Urinary bladder (tissue), 4 donors: ENCODE data around the gene ATP5F1D. TPM values are rescaled to one million over a fixed set of nuclear protein-coding genes. Genes with fewer than 3 reads are reported as not detected.

Experiments used
- DNase-seq: peaks from one replicate; pipeline ENCODE4 v3.0.0-alpha.2; 2015; ENCODE audit errors: extremely low spot score
- H3K27ac ChIP-seq: one replicate; pipeline ENCODE4 v1.5.1; 2013; ENCODE audit warnings: low read depth, mild to moderate bottlenecking, moderate library complexity
- H3K36me3 ChIP-seq: one replicate; pipeline ENCODE4 v1.6.1; 2013; ENCODE audit warnings: mild to moderate bottlenecking, moderate library complexity; ENCODE audit not compliant: insufficient read depth
- H3K4me1 ChIP-seq: one replicate; pipeline ENCODE4 v1.6.1; 2013; ENCODE audit warnings: mild to moderate bottlenecking, moderate library complexity; ENCODE audit not compliant: insufficient read depth
- H3K4me3 ChIP-seq: one replicate; pipeline ENCODE4 v1.5.1; 2013; ENCODE audit warnings: low read depth, low read length
- WGBS: extraction: QIAGEN DNeasy Blood & Tissue Kit; methylation state at CpG from one replicate; pipeline ENCODE4 v1.1.7; 2013; 5-methylcytosine and 5-hydroxymethylcytosine counted together
- polyA plus RNA-seq: library from polyadenylated mRNA; stranded (reverse); fragments of 200-250 nt; gene quantifications from one replicate; pipeline ENCODE4 v1.2.3, GENCODE V29; 2013
- total RNA-seq: library from RNA; depleted of rRNA; stranded (reverse); fragments of >200 nt; gene quantifications from one replicate; pipeline ENCODE4 v1.2.3, GENCODE V29; 2014
- donor health status: healthy with polysubstance abuse.
- donor health status: healthy.

ATP5F1D gene
- total and polyA plus RNA-seq, 2 donors = 9.5 to 236 TPM

- 7% methylated on average over 41 of the region's 41 CpGs for WGBS
- peaks cover 8% of the 10 kb centered on the region for H3K36me3 ChIP-seq
- H3K27ac ChIP-seq = peak overlapping the region; percentile 98
- no peak for DNase-seq
- H3K4me1 ChIP-seq = peaks cover 1% of the 10 kb centered on the region
- H3K4me3 ChIP-seq = peak overlapping the region; percentile 98
Measured at GRCh38 chr19:1251330-1252220, 10.0 kb downstream of the ATP5F1D start.

GRCh38 chr19:1252221-1252820, 10.8 kb downstream of the ATP5F1D start:
- H3K36me3 ChIP-seq = peaks cover 11% of the 10 kb centered on the region
- H3K4me3 ChIP-seq = peak overlapping the region; percentile 98
- WGBS = under 1% methylated on average over 30 of the region's 30 CpGs
- H3K4me1 ChIP-seq = peaks cover 1% of the 10 kb centered on the region
- H3K27ac ChIP-seq = peak overlapping the region; percentile 98
- no peak for DNase-seq

GRCh38 chr19:1252821-1253513, 11.4 kb downstream of the ATP5F1D start:
- peak overlapping the region; percentile 98 for H3K27ac ChIP-seq
- under 1% methylated on average over 26 of the region's 26 CpGs for WGBS
- H3K4me1 ChIP-seq = peaks cover 1% of the 10 kb centered on the region
- H3K36me3 ChIP-seq = peaks cover 11% of the 10 kb centered on the region
- no peak for DNase-seq
- peak overlapping the region; percentile 98 for H3K4me3 ChIP-seq

- 29% methylated on average over 23 of the region's 23 CpGs for WGBS
- Histone ChIP-seq H3K4me1 (peaks cover 1% of the 10 kb centered on the region), H3K27ac (peak overlapping the region; percentile 98), H3K4me3 (peak overlapping the region; percentile 98), H3K36me3 (peaks cover 11% of the 10 kb centered on the region)
- DNase-seq = no peak
Measured at GRCh38 chr19:1253514-1254080, 12.0 kb downstream of the ATP5F1D start.

- peaks cover 1% of the 10 kb centered on the region for H3K4me1 ChIP-seq
- H3K27ac ChIP-seq = peak overlapping the region; percentile 98
- H3K4me3 ChIP-seq = peak overlapping the region; percentile 98
- WGBS = 69% methylated on average over 37 of the region's 37 CpGs
- no peak for DNase-seq
- H3K36me3 ChIP-seq = peaks cover 11% of the 10 kb centered on the region
Measured at GRCh38 chr19:1254081-1254527, 12.6 kb downstream of the ATP5F1D start.

- Histone ChIP-seq H3K4me1 (peaks cover 3% of the 10 kb centered on the region), H3K36me3 (peaks cover 11% of the 10 kb centered on the region), H3K27ac (peak overlapping the region; percentile 98), H3K4me3 (no peak overlapping the region)
- 85% methylated on average over 20 of the region's 20 CpGs for WGBS
- DNase-seq = no peak
Measured at GRCh38 chr19:1254530-1255185, 13.1 kb downstream of the ATP5F1D start.

- Histone ChIP-seq H3K4me1 (peaks cover 3% of the 10 kb centered on the region), H3K27ac (peak overlapping the region; percentile 33), H3K4me3 (no peak overlapping the region), H3K36me3 (peaks cover 11% of the 10 kb centered on the region)
- 84% methylated on average over 52 of the region's 52 CpGs for WGBS
- DNase-seq = no peak
Measured at GRCh38 chr19:1255186-1256161, 13.9 kb downstream of the ATP5F1D start.

GRCh38 chr19:1256646-1257474, 15.3 kb downstream of the ATP5F1D start:
- Histone ChIP-seq H3K36me3 (peaks cover 11% of the 10 kb centered on the region), H3K4me3 (no peak overlapping the region), H3K4me1 (peaks cover 2% of the 10 kb centered on the region), H3K27ac (peak overlapping the region; percentile 27)
- WGBS = 83% methylated on average over 46 of the region's 46 CpGs
- no peak for DNase-seq

- WGBS = 72% methylated on average over 23 of the region's 23 CpGs
- Histone ChIP-seq H3K4me1 (peaks cover 2% of the 10 kb centered on the region), H3K4me3 (no peak overlapping the region)
Measured at GRCh38 chr19:1257475-1258162, 16.1 kb downstream of the ATP5F1D start.

GRCh38 chr19:1258163-1258492, 16.6 kb downstream of the ATP5F1D start:
- Histone ChIP-seq H3K4me3 (no peak overlapping the region), H3K27ac (peak overlapping the region; percentile 65), H3K36me3 (peaks cover 11% of the 10 kb centered on the region), H3K4me1 (peaks cover 2% of the 10 kb centered on the region)
- WGBS = 72% methylated on average over 8 of the region's 8 CpGs
- no peak for DNase-seq

More at GRCh38 chr19:1257475-1258162, 16.1 kb downstream of the ATP5F1D start:
- DNase-seq = no peak
- peaks cover 11% of the 10 kb centered on the region for H3K36me3 ChIP-seq
- peak overlapping the region; percentile 14 for H3K27ac ChIP-seq

GRCh38 chr19:1258707-1259205, 17.2 kb downstream of the ATP5F1D start:
- peaks cover 2% of the 10 kb centered on the region for H3K4me1 ChIP-seq
- 38% methylated on average over 15 of the region's 15 CpGs for WGBS
- H3K36me3 ChIP-seq = peaks cover 11% of the 10 kb centered on the region
- H3K27ac ChIP-seq = peak overlapping the region; percentile 94
- no peak for DNase-seq
- H3K4me3 ChIP-seq = no peak overlapping the region
